ENCODE results near the gene CACNA1F.

CACNA1F gene

GRCh38 chrX:49199315-49199595 is 33.9 kb downstream of the CACNA1F start:
- no peak for DNase-seq (ENCODE audit: low read depth, low spot score)

- DNase-seq (ENCODE audit: low read depth, low spot score), result no peak
Observed at GRCh38 chrX:49198540-49199314, 34.4 kb downstream of the CACNA1F start.

- no peak for DNase-seq (ENCODE audit: low read depth, low spot score)
Observed at GRCh38 chrX:49197543-49198087, 35.5 kb downstream of the CACNA1F start.

- DNase-seq (ENCODE audit: low read depth, low spot score), result no peak
Observed at GRCh38 chrX:49193542-49193964, 39.6 kb downstream of the CACNA1F start.

GRCh38 chrX:49192722-49193328 is 40.3 kb downstream of the CACNA1F start:
- no peak for DNase-seq (ENCODE audit: low read depth, low spot score)

- no peak for DNase-seq (ENCODE audit: low read depth, low spot score)
Observed at GRCh38 chrX:49191574-49192011, 41.5 kb downstream of the CACNA1F start.

- peak; percentile 46 for DNase-seq (ENCODE audit: low read depth, low spot score)
Observed at GRCh38 chrX:49190821-49191573, 42.1 kb downstream of the CACNA1F start.

- no peak for DNase-seq (ENCODE audit: low read depth, low spot score)
Observed at GRCh38 chrX:49189606-49190005, 43.5 kb downstream of the CACNA1F start.

- DNase-seq (ENCODE audit: low read depth, low spot score), result no peak
Observed at GRCh38 chrX:49188468-49189076, 44.6 kb downstream of the CACNA1F start.

- DNase-seq (ENCODE audit: low read depth, low spot score), result no peak
Observed at GRCh38 chrX:49187526-49187925, 45.6 kb downstream of the CACNA1F start.

GRCh38 chrX:49187028-49187394 is 46.1 kb downstream of the CACNA1F start:
- DNase-seq (ENCODE audit: low read depth, low spot score), result no peak

GRCh38 chrX:49186125-49187027 is 46.8 kb downstream of the CACNA1F start, which contains the start of gene PRICKLE3:
Gene PRICKLE3 (minus strand): TSS chrX:49186373. CDS start chrX:49186297, 76 bp downstream.
- no peak for DNase-seq (ENCODE audit: low read depth, low spot score)

GRCh38 chrX:49184294-49185281 is 48.6 kb downstream of the CACNA1F start:
- DNase-seq (ENCODE audit: low read depth, low spot score), result no peak

- DNase-seq (ENCODE audit: low read depth, low spot score), result no peak
Observed at GRCh38 chrX:49183701-49184281, 49.3 kb downstream of the CACNA1F start.

- no peak for DNase-seq (ENCODE audit: low read depth, low spot score)
Observed at GRCh38 chrX:49179358-49179757, 53.8 kb downstream of the CACNA1F start.

- DNase-seq (ENCODE audit: low read depth, low spot score), result no peak
Observed at GRCh38 chrX:49178537-49178936, 54.6 kb downstream of the CACNA1F start.

- no peak for DNase-seq (ENCODE audit: low read depth, low spot score)
Observed at GRCh38 chrX:49177873-49178480, 55.2 kb downstream of the CACNA1F start.

GRCh38 chrX:49177338-49177833 is 55.8 kb downstream of the CACNA1F start:
- no peak for DNase-seq (ENCODE audit: low read depth, low spot score)
